Keratinocyte (primary cell): Measurements from ENCODE around the gene WDR3. TPM values are rescaled to one million over a fixed set of nuclear protein-coding genes. Genes with fewer than 3 reads are reported as not detected.
"Not testable (repeated sequence)": the region's sequence is repeated elsewhere in the genome, so short reads cannot be mapped to it uniquely, and the experiment has no call there.

Experiments
- DNase-seq: peaks from one replicate; pipeline ENCODE4 v3.0.0-alpha.2; 2011; ENCODE audit warnings: low read depth, missing footprints, low spot score
- FAIRE-seq: peaks from 2 replicates; lab custom pipeline; 2011; peaks lifted over from hg19 to GRCh38; lab: Jason Lieb, UNC
- H2AFZ ChIP-seq: 2 replicates; pipeline ENCODE4 v1.6.0; 2012; ENCODE audit warnings: low read length, control low read depth, inconsistent platforms; ENCODE audit not compliant: control insufficient read depth
- H3K27ac ChIP-seq: 2 replicates; pipeline ENCODE4 v1.5.1; 2011; ENCODE audit warnings: low read length; ENCODE audit not compliant: control insufficient read depth, insufficient read depth
- H3K27me3 ChIP-seq: 3 replicates; pipeline ENCODE4 v1.6.0; 2011; ENCODE audit warnings: low read length; ENCODE audit not compliant: control insufficient read depth, insufficient read depth; ENCODE audit errors: extremely low read depth
- H3K36me3 ChIP-seq, 2 experiments: 2 replicates in 1 of 2; 3 replicates in 1 of 2; pipeline ENCODE4 v1.5.1; 2011; ENCODE audit warnings: low read length in 2 of 2, mild to moderate bottlenecking in 1 of 2; ENCODE audit not compliant: control insufficient read depth in 2 of 2, insufficient read depth in 2 of 2; ENCODE audit errors: extremely low read depth in 1 of 2
- H3K4me1 ChIP-seq: 3 replicates; pipeline ENCODE4 v1.5.1; 2011; ENCODE audit warnings: low read length; ENCODE audit not compliant: control insufficient read depth, insufficient read depth; ENCODE audit errors: extremely low read depth
- H3K4me2 ChIP-seq: 3 replicates; pipeline ENCODE4 v1.6.0; 2011; ENCODE audit warnings: low read depth, low read length; ENCODE audit not compliant: control insufficient read depth, insufficient read depth; ENCODE audit errors: extremely low read depth
- H3K4me3 ChIP-seq, 3 experiments: fragments of 200-600 bp in 1 of 3; sonication (generic) in 1 of 3; 2 replicates in 2 of 3; 3 replicates in 1 of 3; pipeline ENCODE4 v1.5.1; 2011 to 2016; ENCODE audit warnings: low read length in 3 of 3, mild to moderate bottlenecking in 3 of 3, control low read depth in 2 of 3, inconsistent platforms in 1 of 3, low read depth in 1 of 3, mixed read lengths in 1 of 3, mixed run types in 1 of 3, moderate library complexity in 1 of 3; ENCODE audit not compliant: control insufficient read depth in 2 of 3, insufficient read depth in 2 of 3; ENCODE audit errors: extremely low read depth in 1 of 3
- H3K79me2 ChIP-seq: 2 replicates; pipeline ENCODE4 v1.6.0; 2012; ENCODE audit warnings: low read length; ENCODE audit not compliant: control insufficient read depth, insufficient read depth
- H3K9ac ChIP-seq: 3 replicates; pipeline ENCODE4 v1.6.0; 2011; ENCODE audit warnings: low read length; ENCODE audit not compliant: control insufficient read depth, insufficient read depth; ENCODE audit errors: extremely low read depth
- H3K9me1 ChIP-seq: 3 replicates; pipeline ENCODE4 v1.6.0; 2011; ENCODE audit warnings: low read length; ENCODE audit not compliant: control insufficient read depth, insufficient read depth; ENCODE audit errors: extremely low read depth
- H3K9me3 ChIP-seq: 2 replicates; pipeline ENCODE4 v1.5.1; 2012; ENCODE audit warnings: low read depth, low read length; ENCODE audit not compliant: control insufficient read depth
- H4K20me1 ChIP-seq: 3 replicates; pipeline ENCODE4 v1.6.0; 2011; ENCODE audit warnings: low read length; ENCODE audit not compliant: control insufficient read depth, insufficient read depth; ENCODE audit errors: extremely low read depth
- EZH2 ChIP-seq: IDR thresholded peaks from one replicate; pipeline ENCODE4 v1.6.1; 2012; ENCODE audit warnings: inconsistent platforms, mild to moderate bottlenecking, low read length, moderate library complexity
- dilution Hi-C: fragments of 300-500 bp; cut with MboI; formaldehyde crosslinking; loops from one replicate; pipeline ENCODE4 v1.7.0; 2020; ENCODE audit warnings: low sequenced_read_pairs; ENCODE audit not compliant: extremely low pct_ligation_motif_present
- polyA plus RNA-seq, 5 experiments: library from polyadenylated mRNA; depleted of rRNA in 3 of 5; stranded (reverse) in 3 of 5; stranded (forward) in 1 of 5; unstranded in 1 of 5; fragments of >200 nt; gene quantifications; 1 replicate in 1 of 5; 2 replicates in 3 of 5; 3 replicates in 1 of 5; pipeline versions ENCODE4 v1.2.1 to v1.2.3, GENCODE V29; 2011 to 2012; ENCODE audit warnings: missing spikeins in 2 of 5, low read depth in 1 of 5, low replicate concordance in 1 of 5
- TF ChIP-seq, protein P1 (sequence below), 3 experiments: IDR thresholded peaks in 1 of 3; conservative IDR thresholded peaks in 1 of 3; optimal IDR thresholded peaks in 1 of 3; 2 replicates in 2 of 3; 3 replicates in 1 of 3; pipeline versions ENCODE3 to v1.5.1; 2011; ENCODE audit warnings: low read length in 3 of 3, mild to moderate bottlenecking in 3 of 3, moderate library complexity in 2 of 3, control low read depth in 1 of 3, inconsistent platforms in 1 of 3; ENCODE audit not compliant: insufficient read depth in 2 of 3; ENCODE audit errors: extremely low read depth in 1 of 3

Gene WDR3
- polyA plus RNA-seq, 1 donor (not counting 4 experiments of a cell fraction or from before 2014, with no cell fraction given) = 47.8 TPM

DNA sequence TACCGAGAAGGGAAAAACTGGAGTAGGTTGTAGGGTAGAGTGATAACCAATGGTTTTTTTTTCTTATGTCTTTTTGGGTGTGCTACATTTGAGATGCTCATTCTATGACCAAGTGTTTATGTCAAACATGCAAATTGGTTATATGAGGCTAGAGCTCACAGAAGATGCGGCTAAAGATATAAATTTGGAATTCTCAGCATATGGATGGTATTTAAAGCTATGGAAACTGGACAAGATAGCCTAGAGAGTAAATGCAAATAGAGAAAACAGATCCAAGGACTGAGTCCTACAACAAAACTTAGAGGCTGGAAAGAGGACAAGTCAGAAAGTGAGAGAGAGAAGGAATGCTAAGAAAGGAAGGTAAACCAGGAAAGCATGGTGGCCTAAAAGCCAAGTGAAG is 7.5 kb upstream of the WDR3 start:
- peaks cover 0 to 3% of the 10 kb centered on the region in 2 experiments for H3K36me3 ChIP-seq
- H3K27me3 ChIP-seq = no peaks in the 10 kb centered on the region
- TF ChIP-seq, protein P1, sequence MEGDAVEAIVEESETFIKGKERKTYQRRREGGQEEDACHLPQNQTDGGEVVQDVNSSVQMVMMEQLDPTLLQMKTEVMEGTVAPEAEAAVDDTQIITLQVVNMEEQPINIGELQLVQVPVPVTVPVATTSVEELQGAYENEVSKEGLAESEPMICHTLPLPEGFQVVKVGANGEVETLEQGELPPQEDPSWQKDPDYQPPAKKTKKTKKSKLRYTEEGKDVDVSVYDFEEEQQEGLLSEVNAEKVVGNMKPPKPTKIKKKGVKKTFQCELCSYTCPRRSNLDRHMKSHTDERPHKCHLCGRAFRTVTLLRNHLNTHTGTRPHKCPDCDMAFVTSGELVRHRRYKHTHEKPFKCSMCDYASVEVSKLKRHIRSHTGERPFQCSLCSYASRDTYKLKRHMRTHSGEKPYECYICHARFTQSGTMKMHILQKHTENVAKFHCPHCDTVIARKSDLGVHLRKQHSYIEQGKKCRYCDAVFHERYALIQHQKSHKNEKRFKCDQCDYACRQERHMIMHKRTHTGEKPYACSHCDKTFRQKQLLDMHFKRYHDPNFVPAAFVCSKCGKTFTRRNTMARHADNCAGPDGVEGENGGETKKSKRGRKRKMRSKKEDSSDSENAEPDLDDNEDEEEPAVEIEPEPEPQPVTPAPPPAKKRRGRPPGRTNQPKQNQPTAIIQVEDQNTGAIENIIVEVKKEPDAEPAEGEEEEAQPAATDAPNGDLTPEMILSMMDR (optimal IDR thresholded peaks at IDR 0.05 in 1 of 3, IDR thresholded peaks at IDR 0.05 in 1 of 3, conservative IDR thresholded peaks at IDR 0.05 in 1 of 3; ENCODE audit: extremely low read depth in 1 of 3, insufficient read depth in 2 of 3, low read length in 3 of 3) = no peak
- TF ChIP-seq EZH2 = no peak
- no peak for FAIRE-seq
- dilution Hi-C loops = no loop called here
- no peaks in the 10 kb centered on the region for H3K4me1 ChIP-seq
- no peak for DNase-seq
- H3K9ac ChIP-seq = no peak overlapping the region
- H3K4me2 ChIP-seq = no peak overlapping the region
- H2AFZ ChIP-seq = no peak overlapping the region
- H3K9me1 ChIP-seq = no peaks in the 10 kb centered on the region
- no peaks in the 10 kb centered on the region for H4K20me1 ChIP-seq
- peaks cover 25% of the 10 kb centered on the region for H3K79me2 ChIP-seq
- no peaks in the 10 kb centered on the region for H3K9me3 ChIP-seq
- H3K4me3 ChIP-seq = no peak overlapping the region
- H3K27ac ChIP-seq = no peak overlapping the region

DNA sequence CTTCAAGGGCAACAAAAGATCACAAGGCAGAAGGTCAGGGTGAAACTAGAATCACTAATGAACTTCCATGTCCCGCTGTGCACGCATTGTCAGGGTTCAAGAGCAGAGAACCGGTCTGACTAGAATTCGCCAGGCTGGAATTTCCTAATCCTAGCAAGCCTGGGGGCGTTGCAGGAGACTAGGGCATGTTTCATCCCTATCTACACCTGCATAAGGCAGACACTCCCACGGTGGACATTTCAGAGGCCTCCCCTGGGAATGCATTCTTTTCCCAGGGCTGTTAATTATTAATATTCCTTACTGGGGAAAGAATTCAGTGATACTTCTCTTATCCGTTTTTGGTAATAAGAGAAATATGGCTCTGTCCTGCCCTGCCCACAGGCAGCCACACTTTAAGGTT is 6.8 kb upstream of the WDR3 start:
- H3K9ac ChIP-seq, H3K9me1 ChIP-seq, dilution Hi-C loops, H3K27ac ChIP-seq, DNase-seq, H2AFZ ChIP-seq, H3K4me3 ChIP-seq, H3K9me3 ChIP-seq, FAIRE-seq, H3K36me3 ChIP-seq, H3K4me2 ChIP-seq, H3K27me3 ChIP-seq, H4K20me1 ChIP-seq, H3K4me1 ChIP-seq: not testable (repeated sequence)
- H3K79me2 ChIP-seq = peaks cover 32% of the 10 kb centered on the region

DNA sequence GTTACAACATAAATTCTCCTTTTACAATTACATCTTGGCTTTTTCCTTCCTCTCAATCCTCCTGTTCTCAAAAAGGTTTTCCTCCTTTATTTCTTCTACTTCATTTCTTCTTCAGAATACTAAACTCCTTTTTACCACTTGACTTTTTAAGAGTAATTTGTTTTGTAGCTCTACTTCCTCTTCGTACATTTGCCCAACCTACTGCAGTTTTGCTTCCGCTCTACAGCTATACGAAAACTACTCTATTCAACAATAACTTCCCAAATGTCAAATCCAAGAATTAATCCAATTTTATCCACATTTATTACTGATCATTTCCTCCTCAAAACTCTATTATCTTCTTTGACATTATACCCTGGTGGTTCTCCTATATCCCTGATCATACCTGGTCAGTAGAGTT is 3.6 kb upstream of the WDR3 start:
- Histone ChIP-seq H2AFZ (no peak overlapping the region), H3K79me2 (peaks cover 60% of the 10 kb centered on the region), H3K4me1 (peaks cover 10% of the 10 kb centered on the region), H3K27ac (no peak overlapping the region), H3K9ac (no peak overlapping the region), H3K9me1 (no peaks in the 10 kb centered on the region), H3K4me2 (no peak overlapping the region), H3K36me3 (no peaks in the 10 kb centered on the region), H4K20me1 (no peaks in the 10 kb centered on the region), H3K27me3 (no peaks in the 10 kb centered on the region), H3K9me3 (no peaks in the 10 kb centered on the region), H3K4me3 (no peak overlapping the region)
- dilution Hi-C loops = no loop called here
- no peak for TF ChIP-seq EZH2
- TF ChIP-seq, protein P1 (optimal IDR thresholded peaks at IDR 0.05 in 1 of 3, IDR thresholded peaks at IDR 0.05 in 1 of 3, conservative IDR thresholded peaks at IDR 0.05 in 1 of 3; ENCODE audit: extremely low read depth in 1 of 3, insufficient read depth in 2 of 3, low read length in 3 of 3) = no peak
- no peak for DNase-seq
- no peak for FAIRE-seq
